HL-60/S4 (cell line): ENCODE data around the gene POLR3GL.

ENCODE experiments used
- in situ Hi-C: fragments of 300-500 bp; cut with MboI; formaldehyde crosslinking; loops from 2 replicates; pipeline ENCODE4 v1.14.3; 2022; ENCODE audit warnings: low sequenced_read_pairs

POLR3GL gene

DNA sequence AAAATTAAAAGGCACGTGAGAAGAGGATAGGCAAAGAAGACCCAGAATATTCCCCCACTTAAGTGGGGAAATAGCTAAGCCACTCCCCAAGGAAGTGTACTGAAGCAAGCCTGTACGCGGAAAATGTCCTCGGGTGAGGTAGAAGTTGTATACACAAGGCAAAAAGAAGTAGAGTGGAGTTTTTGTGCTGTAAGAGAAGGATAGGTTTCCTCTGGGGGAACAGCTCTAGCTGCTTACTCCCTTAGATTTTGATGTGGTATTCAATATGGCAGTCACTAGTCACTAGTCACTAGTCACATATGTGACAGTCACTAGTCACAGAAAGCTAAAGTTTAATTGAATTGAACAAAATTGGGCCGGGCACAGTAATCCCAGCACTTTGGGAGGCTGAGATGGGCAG, 24.3 kb downstream of the POLR3GL start:
- in situ Hi-C loops = loop anchor here (10.0 kb wide), 1 partner anchor 64 kb away; the partner anchor contains the start of gene RBM8A

DNA sequence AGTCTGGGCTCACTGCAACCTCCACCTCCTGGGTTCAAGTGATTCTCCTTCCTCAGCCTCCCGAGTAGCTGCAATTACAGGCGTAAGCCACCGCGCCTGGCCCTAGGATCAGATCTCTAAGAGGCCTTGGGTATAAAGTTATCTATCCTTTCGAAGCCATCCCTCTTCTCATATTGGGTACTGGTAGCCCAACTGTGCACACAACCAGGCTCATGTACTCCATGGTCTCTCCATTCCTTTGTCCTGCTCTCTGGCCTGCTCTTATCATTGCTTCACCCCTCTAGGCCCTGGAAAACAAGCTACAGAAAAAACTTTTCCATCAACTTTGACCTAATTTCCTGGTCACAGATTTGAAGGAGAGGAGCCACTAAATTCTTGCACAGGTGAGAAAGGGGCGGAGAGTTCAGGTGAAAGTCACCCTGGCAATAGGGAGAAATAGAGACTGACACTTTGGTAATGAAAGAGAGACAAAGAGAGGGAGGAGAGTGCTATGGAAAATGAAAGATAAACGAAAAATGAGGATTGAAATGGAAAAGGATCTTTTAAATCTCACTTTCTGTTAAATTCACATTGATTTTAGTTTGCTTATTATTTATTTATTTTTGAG, 25.9 kb downstream of the POLR3GL start:
- in situ Hi-C loops = no loop called here

DNA sequence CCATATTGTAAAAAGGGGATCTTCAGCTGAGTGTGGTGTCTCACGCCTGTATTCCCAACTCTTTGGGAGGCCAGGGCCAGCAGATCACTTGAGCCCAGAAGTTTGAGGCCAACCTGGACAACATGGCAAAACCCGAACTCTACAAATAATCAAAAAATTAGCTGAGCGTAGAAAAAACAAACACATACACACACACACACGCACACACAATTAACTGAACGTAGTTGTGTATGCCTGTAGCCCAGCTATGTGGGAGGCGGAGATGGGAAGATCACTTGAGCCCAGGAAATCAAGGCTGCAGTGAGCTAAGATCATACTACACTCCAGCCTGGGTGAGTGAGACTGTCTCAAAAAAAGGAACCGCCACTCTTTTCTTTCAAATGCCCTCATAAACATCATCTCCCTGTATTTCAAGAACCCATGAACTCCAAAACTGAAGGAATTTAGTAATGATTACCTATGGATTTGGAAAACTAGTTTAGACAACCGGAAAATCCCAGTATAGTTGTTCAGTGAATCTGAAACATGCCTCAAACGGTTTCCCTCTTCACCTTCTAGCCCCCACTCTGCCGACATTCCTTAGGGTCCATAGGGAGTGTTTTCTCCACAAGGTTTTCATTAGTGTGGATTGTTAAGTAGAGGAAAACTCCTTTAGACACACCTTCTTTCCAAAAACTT, 27.4 kb downstream of the POLR3GL start:
- in situ Hi-C loops = no loop called here

DNA sequence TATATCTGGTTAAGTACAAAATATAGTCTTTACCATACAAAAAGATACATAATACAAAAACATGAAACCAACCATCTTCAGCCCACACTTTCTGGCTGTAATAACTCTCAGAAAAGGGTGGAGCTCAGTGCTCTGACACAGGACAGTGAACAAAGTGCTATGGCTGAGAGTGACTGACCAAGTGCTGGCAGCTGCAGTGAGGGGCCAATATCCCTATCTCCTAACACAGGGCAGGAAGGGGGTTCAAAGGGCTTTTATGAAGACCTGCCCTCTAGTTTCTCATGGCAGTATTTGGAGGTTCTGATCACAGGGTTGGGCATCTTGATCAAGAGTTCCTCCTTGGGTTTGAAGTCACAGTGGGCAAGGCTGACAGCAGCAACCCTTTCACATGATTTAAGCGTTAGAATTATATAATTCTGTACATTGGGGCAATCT, 28.0 kb downstream of the POLR3GL start:
- in situ Hi-C loops = no loop called here

DNA sequence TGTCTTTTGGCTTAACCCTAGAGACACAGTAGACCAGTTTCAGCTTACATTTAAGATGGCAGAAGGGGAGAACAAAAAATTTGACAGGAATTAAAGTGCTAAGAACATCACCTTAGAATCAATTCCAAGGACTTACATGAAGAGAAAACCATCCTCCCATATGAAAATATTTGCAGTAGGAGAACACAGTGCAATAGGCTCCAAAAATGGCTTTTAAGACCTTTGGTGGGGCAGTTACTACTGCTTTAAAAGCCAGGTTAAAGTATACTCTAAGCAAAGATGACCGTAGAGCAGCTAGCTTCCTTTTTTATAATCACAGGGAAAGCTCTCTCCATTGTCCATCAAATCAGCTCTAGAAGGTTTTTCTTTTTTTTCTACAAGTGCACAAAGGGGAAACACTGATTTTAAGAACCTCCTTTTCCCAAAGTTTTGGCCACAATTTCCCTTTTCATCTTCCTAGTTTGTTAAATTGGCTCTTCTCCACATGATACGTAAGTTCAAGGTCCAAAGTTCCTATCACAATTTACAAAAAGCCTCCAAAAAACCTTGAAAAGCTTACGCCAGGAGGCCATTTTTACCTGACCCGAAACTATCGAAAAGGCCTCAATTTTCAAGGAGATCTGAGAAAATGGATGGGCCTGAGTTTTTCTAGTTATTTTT, 28.6 kb downstream of the POLR3GL start:
- in situ Hi-C loops = no loop called here

DNA sequence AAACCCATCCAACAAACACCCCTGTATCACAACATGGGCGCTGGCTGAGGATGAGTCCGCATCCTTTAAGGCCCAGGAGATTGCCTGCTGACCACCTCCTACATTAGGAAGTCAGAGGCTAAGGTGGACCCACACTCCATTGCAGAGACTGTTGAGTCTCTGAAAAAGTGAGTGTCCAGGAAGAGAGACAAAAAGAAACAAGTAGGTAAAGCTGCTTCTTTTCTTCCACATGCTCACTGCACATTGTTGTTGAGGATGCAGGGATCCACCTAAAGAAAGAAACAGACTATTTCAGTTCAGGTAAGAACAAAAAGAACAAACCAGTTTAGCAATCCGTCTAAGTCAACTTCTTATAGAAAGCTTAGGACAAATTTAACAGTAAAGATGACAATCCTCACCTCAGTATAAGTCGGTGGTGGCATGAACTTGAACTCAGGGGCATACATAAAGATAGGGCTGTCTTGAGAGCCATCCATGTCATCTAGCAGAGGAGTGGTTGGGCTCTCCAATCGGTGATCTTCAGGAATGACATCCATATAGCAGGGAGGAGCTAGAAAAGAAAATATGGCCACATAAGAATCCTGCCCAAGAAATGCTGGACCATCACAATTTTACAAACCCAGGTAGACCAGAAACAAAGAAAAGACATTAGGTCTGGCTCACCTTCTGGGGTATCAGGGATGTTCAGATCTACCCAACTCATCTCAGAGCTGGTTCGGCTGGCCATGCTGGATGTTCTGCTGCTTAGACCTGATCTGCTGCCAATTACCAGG, 29.3 kb downstream of the POLR3GL start:
- in situ Hi-C loops = no loop called here

DNA sequence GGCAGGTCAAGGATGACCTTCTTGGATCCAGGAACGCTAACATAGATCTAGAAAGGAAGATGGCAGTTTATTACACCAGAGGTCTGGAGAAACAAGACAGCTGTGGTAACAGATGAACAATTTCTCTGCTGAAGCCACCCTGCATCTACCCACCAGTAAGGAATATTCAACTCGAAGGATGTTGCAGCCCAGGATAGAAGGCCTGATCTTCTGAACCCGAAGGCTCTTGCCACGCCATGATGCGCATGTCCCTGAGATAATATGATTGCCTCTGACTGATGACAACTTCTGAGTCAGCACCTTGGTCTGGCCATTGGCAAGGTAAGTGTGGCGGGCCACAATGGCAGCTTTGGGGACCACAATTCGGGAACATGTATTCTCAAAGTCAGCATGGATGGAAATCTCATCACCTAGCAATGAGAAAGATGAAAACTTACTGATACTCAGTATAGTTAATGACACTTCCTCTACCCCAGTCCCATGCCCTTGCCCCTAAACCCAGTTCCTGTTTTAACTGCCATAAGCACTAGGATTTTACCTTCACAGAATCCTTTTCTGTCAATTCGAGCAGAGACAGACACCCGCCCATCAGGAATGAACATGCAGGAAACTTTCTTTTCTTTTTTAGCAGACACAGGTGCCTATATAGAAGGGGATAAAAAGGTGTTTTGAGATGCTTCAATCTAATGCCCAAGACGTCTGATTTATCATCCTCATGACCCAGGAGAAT, 30.1 kb downstream of the POLR3GL start:
- in situ Hi-C loops = no loop called here

DNA sequence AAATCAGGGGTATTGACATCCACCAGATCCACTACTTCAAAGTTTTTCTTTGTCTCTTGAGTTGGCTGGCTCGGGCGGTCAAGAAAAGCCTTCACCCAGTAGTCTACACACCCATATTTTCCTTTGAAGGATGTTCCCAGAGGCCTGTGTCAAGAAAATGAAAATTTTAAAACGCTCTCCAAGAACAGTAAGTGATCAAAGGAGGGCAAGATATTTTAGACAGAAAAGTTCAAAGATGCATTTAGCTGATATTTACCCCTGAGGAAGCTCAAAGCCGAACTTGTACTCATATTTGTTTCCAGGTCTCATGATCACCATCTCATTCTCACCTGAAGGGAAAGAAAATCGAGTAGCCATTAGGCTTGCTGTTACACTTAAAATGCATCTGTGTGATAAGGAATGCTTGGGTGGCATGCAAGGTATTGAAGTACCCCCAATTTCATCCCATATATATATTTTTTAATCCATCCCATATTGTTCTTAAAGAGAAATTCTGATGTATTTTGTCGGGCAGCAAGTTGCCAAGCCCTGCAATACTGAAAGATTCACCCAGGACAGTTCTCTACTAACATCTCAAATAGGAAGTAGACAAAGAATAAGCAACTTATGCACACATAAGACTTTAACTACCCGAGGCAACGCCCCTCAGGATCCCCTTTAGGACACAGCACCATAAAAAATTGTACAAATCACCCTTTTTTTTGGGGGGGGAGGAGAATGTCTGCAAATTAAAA, 30.8 kb downstream of the POLR3GL start:
- in situ Hi-C loops = no loop called here

DNA sequence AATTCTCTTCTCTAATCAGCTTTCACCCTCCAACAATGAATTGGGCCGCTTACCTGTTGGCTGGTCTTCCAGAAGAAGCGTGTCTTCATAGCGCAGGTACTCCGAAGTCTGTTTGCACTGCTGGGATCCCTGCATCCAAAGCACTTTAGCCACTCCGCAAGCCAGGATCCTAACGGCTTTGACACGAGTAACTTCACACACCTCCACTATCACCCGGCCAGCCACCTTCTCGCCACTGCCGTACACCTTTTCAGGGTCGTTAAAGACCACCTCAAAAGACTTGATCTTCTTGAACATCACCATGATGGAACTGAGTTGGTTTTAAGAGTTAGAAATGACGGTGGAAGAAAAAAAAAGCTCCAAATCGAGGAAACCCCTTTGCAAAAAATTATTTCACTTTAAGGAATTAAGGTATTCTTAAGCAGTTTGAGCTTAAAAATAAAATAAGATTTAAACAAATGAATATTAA, 31.5 kb downstream of the POLR3GL start:
- in situ Hi-C loops = no loop called here

DNA sequence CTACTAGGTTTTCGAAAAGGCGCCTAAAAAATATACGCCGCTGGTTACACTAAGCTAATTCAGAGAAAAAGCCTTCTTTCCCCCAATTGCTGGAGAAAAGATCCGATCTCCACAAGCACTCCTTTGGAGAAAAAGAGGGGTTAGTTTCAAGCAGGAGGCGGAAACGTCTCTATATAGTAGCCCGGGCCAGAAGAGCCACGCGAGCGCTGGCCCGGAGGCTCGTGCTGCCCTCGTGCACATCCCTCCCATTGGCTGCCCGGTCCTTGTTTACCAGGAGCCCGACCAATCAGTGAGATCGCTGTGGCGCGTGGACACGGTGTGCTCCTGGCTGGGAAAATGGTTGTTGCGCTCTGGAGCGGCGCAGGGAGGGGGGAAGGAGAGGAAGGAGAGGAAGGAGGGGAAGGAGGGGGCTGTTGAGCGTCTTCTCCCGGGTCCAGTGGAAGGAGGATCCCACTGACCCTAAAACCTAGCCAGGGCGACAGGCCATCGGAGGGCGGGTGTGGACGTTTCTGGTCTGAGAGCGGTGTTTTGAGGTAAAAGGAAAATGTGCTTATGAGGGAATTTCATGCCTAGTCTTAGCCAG, 32.0 kb downstream of the POLR3GL start, which contains the start of gene TXNIP:
TSS of gene TXNIP (minus strand) at position 147 of the 583 bp plus-strand sequence. CDS start 313 bp downstream, outside the sequence.
- in situ Hi-C loops = no loop called here

DNA sequence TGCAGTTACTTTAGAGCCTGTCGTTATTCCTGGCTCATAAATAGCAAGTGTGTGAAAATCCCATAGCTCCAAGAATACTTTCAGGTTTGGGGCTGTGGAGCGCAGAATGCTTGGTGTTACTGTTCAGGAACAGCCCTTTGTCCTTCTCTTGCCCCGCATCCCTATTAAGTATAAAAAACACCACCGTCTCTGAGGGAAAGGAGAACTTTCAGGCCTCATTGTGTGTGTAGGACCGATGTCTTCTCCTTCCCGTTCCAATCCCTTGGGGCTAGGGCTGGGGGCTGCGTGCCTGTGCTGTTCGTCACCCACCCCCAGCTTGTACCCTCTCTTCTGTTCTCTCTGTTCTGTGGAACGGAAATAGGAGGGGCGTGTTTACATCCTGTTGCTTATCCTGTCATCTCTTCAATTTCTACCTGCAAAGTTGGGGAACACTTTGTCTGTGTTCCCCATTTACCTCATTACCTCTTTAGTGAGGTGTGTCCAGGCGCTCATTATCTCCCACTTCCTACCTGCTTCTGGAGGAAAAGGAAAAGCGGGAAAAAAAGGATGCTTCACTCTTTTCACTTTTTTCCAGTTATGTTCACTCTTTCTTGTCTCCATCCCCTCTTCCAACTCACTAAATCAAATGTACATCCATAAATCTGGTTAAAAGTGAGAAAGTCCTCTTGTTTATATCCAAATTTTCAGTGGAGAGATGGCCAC, 32.7 kb downstream of the POLR3GL start:
- in situ Hi-C loops = no loop called here

DNA sequence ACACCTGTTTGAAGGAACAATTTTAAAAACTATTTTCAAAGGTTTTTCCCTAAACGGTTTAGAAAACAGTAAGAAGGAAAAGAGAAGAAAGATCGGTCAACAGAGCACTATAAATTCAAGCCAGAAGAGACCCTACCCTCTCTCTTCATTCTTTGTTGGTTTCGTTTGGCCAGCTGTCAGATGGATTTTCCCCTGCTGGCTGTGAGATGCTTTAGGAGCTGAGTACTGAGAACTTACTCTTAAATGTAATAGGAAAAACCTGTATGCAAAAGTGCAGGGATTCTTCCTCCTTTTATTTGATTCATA, 33.2 kb downstream of the POLR3GL start:
- in situ Hi-C loops = no loop called here

DNA sequence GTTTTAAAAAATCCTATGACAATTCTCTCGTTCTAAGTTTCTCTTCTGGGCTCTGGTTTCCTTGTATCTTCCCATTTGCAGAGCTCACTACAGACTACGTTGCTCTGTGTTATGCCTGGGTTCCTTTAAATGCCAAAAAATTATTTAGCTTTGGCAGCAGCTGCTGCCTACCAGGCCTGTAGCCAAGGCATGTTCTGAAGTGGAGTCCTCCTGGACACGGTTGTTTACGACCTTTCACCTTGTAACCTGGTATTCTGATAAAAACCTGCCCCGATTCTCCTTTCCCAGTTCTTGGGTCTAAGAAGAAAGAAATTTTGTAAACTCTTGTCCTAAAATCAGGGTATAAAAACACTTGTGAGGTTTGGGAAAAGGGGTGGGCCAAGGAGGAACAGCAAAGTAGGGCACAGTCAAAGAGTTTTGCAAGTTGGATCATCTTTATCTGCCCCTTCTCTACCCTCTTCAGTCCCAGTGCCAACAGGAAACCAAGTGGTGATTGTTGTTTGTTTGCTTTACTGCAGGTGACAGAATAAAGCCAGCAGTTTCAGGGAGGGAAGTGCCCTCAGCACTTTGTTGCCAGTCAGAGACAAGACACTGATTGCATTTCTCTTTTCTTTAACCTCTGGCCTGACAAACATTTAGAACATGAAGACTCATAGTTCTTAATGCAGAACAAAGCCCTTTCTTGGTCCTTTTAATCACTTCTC, 35.0 kb downstream of the POLR3GL start:
- in situ Hi-C loops = loop anchor here (10.0 kb wide), 1 partner anchor 105 kb away; no protein-coding TSS in a partner anchor

DNA sequence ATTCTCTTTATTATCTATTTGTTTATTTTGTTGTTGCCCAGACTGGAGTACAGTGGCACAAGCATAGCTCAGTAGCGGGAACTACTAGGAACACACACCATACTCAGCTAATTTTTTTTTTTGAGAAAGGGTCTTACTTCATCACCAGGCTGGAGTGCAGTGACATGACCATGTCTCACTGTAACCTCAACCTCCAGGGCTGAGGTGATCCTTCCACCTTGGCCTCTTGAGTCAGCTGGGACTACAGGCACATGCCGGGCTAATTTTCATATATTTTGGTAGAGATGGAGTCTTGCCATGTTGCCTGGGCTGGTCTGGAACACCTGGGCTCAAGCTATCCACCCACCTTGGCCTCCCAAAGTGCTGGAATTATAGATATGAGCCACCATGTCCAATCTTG, 37.2 kb downstream of the POLR3GL start:
- in situ Hi-C loops = loop anchor here (10.0 kb wide), 1 partner anchor 107 kb away; no protein-coding TSS in a partner anchor

DNA sequence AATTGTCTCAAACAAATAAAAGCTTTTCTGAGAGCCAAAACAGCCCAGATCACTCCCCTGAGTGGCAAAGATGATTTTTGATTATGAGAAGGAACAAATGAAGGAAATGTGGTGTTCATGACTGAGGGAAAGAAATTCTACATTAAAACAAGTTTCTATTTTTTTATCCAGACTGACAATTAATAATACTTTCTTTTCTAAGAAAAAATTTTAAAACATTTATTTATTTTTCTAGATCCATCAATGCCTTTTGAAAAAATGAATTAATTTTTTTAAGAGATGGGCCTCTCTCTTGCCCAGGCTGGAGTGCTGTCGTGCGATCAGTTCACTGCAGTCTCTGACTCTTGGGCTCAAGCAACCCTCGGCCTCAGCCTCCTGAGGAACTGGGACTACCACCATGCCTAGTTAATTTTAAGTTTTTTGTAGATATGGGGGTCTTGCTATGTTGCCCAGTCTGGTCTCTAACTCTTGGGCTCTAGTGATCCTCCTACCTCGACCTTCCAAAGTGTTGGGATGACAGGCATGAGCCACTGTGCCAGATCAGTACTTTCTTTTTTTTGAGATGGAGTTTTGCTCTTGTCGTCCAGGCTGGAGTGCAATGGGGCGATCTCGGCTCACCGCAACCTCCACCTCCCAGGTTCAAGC, 43.1 kb downstream of the POLR3GL start:
- in situ Hi-C loops = loop anchor here (5.0 to 10.0 kb wide), 2 partner anchors 35 to 113 kb away; no protein-coding TSS in a partner anchor

DNA sequence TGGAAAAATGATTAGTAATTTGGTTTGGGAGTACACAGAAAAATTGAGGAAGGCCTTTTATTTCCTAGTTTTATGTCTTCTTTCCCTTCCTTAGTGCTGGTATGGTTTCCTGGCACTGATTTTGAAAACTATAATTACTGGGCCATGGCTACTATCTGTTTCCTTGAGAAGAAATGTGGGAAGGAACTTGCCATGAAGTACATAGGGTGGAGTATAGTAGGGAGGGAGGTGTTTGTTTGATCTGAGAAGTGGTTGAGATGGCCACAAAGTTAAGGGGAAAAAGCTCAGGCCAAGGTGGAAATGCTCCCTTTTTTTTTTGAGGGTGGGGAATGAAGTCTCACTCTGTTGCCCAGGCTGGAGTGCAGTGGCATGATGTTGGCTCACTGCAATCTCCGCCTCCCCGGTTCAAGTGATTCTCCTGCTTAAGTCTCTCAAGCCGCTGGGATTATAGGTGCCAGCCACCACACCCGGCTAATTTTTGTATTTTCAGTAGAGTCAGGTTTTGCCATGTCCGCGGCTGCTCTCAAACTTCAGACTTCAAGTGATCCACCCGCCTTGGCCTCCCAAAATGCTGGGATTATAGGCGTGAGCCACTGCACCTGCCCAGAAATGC, 45.7 kb downstream of the POLR3GL start:
- in situ Hi-C loops = no loop called here
